Vagina (tissue), 2 donors: ENCODE measurements around the gene KNL1. TPM values are rescaled to one million over a fixed set of nuclear protein-coding genes. Genes with fewer than 3 reads are reported as not detected.

ENCODE experiments used
- DNase-seq, 2 donors: peaks; one replicate each; pipeline ENCODE4 v3.0.0-alpha.2; 2017; ENCODE audit errors: extremely low spot score in 2 of 2
- H3K27ac ChIP-seq: fragments of 200-600 bp; sonication (generic); one replicate; pipeline ENCODE4 v1.5.1; 2019
- H3K27me3 ChIP-seq: fragments of 200-600 bp; sonication (generic); one replicate; pipeline ENCODE4 v1.5.1; 2019
- H3K36me3 ChIP-seq, 2 donors: fragments of 200-600 bp; sonication (generic); one replicate each; pipeline ENCODE4 v1.5.1; 2017 to 2019
- H3K4me1 ChIP-seq: fragments of 200-600 bp; sonication (generic); one replicate; pipeline ENCODE4 v1.5.1; 2019
- H3K4me3 ChIP-seq, 2 donors: fragments of 200-600 bp; sonication (generic); 1 replicate in 1 of 2; 2 replicates in 1 of 2; pipeline ENCODE4 v1.5.1; 2016 to 2019
- H3K9me3 ChIP-seq: fragments of 200-600 bp; sonication (generic); one replicate; pipeline ENCODE4 v1.5.1; 2019
- CTCF ChIP-seq, 3 experiments: fragments of 450-650 bp in 2 of 3; fragments of 200-600 bp in 1 of 3; sonication (generic) in 1 of 3; IDR thresholded peaks; one replicate each; pipeline ENCODE4 v1.5.1; 2017 to 2019; ENCODE audit warnings: antibody characterized with exemption in 3 of 3, mild to moderate bottlenecking in 2 of 3, moderate library complexity in 2 of 3
- POLR2A ChIP-seq, 2 donors: fragments of 450-650 bp; IDR thresholded peaks; one replicate each; pipeline ENCODE4 v1.6.1; 2017; ENCODE audit warnings: antibody characterized with exemption in 2 of 2, mild to moderate bottlenecking in 2 of 2, moderate library complexity in 2 of 2
- POLR2AphosphoS5 ChIP-seq, 2 donors: sonication (generic); formaldehyde crosslinking; IDR thresholded peaks; one replicate each; pipeline ENCODE4 v1.9.0; 2017; ENCODE audit warnings: antibody characterized with exemption in 2 of 2, mild to moderate bottlenecking in 2 of 2, low read depth in 1 of 2; ENCODE audit not compliant: insufficient read depth in 1 of 2
- intact Hi-C: fragments of 100-400 bp; cut with DNase I; formaldehyde crosslinking; loops from one replicate; pipeline ENCODE4 v1.15.1; 2023
- total RNA-seq: library from RNA; depleted of rRNA; stranded (reverse); fragments of >200 nt; gene quantifications from one replicate; pipeline ENCODE4 v1.2.3, GENCODE V29; 2016

Gene KNL1
- total RNA-seq, 1 donor from 2014 or later: 3.4 TPM

- DNase-seq: no peak
- H3K27ac ChIP-seq: no peak overlapping the region
- H3K36me3 ChIP-seq: no peaks in the 10 kb centered on the region
- H3K4me1 ChIP-seq: no peaks in the 10 kb centered on the region
- intact Hi-C loops: no loop called here
- TF ChIP-seq POLR2AphosphoS5 (IDR thresholded peaks at IDR 0.05; ENCODE audit: insufficient read depth in 1 of 2, low read depth in 1 of 2) (no peak), POLR2A (IDR thresholded peaks at IDR 0.05) (no peak), CTCF (IDR thresholded peaks at IDR 0.05) (no peak)
- no peak overlapping the region for H3K4me3 ChIP-seq
- H3K9me3 ChIP-seq: no peaks in the 10 kb centered on the region
- H3K27me3 ChIP-seq: no peaks in the 10 kb centered on the region
These were observed 91.3 kb downstream of the KNL1 start for GRCh38 chr15:40685376-40685775.

- peaks cover 0 to 8% of the 10 kb centered on the region in 2 donors for H3K36me3 ChIP-seq
- H3K4me1 ChIP-seq: peaks cover 7% of the 10 kb centered on the region
- DNase-seq: no peak
- H3K9me3 ChIP-seq: no peaks in the 10 kb centered on the region
- TF ChIP-seq CTCF (IDR thresholded peaks at IDR 0.05) (no peak), POLR2AphosphoS5 (IDR thresholded peaks at IDR 0.05; ENCODE audit: insufficient read depth in 1 of 2, low read depth in 1 of 2) (no peak), POLR2A (IDR thresholded peaks at IDR 0.05) (no peak)
- no peaks in the 10 kb centered on the region for H3K27me3 ChIP-seq
- no peak overlapping the region for H3K4me3 ChIP-seq
- intact Hi-C loops: no loop called here
- no peak overlapping the region for H3K27ac ChIP-seq
These were observed 95.1 kb downstream of the KNL1 start for GRCh38 chr15:40688932-40689799.

- intact Hi-C loops: loop anchor here (10.0 kb wide), 1 partner anchor 63 kb away; the partner anchor contains the start of gene RMDN3
- H3K27me3 ChIP-seq: no peaks in the 10 kb centered on the region
These were observed 97.7 kb downstream of the KNL1 start for GRCh38 chr15:40691737-40692136.

GRCh38 chr15:40693904-40694687, 100.0 kb downstream of the KNL1 start:
- TF ChIP-seq CTCF (IDR thresholded peaks at IDR 0.05) (no peak), POLR2AphosphoS5 (IDR thresholded peaks at IDR 0.05; ENCODE audit: insufficient read depth in 1 of 2, low read depth in 1 of 2) (no peak), POLR2A (IDR thresholded peaks at IDR 0.05) (no peak)
- H3K36me3 ChIP-seq: peaks cover 0 to 8% of the 10 kb centered on the region in 2 donors
- H3K27me3 ChIP-seq: no peaks in the 10 kb centered on the region
- peak overlapping the region; percentile 73 to 80 for H3K4me3 ChIP-seq
- peaks cover 19% of the 10 kb centered on the region for H3K4me1 ChIP-seq
- intact Hi-C loops: loop anchor here (10.0 kb wide), 1 partner anchor 61 kb away; the partner anchor contains the start of gene RMDN3
- no peak for DNase-seq
- no peaks in the 10 kb centered on the region for H3K9me3 ChIP-seq
- peak overlapping the region; percentile 98 for H3K27ac ChIP-seq

More at GRCh38 chr15:40691737-40692136, 97.7 kb downstream of the KNL1 start:
- Histone ChIP-seq H3K27ac (no peak overlapping the region), H3K36me3 (peaks cover 0 to 8% of the 10 kb centered on the region in 2 donors), H3K4me1 (peaks cover 19% of the 10 kb centered on the region), H3K4me3 (no peak overlapping the region), H3K9me3 (no peaks in the 10 kb centered on the region)
- DNase-seq: no peak
- TF ChIP-seq POLR2AphosphoS5 (IDR thresholded peaks at IDR 0.05; ENCODE audit: insufficient read depth in 1 of 2, low read depth in 1 of 2) (no peak), CTCF (IDR thresholded peaks at IDR 0.05) (no peak), POLR2A (IDR thresholded peaks at IDR 0.05) (no peak)
